Neuronal stem cell (in vitro differentiated cells): ENCODE measurements around the gene VWF.
"Not testable (repeated sequence)": the region's sequence is repeated elsewhere in the genome, so short reads cannot be mapped to it uniquely, and the experiment has no call there.

Experiments used
- DNase-seq: peaks from one replicate; pipeline ENCODE4 v3.0.0-alpha.2; 2013; ENCODE audit warnings: low spot score
- H2AFZ ChIP-seq: one replicate; pipeline ENCODE4 v1.6.1; 2013; ENCODE audit warnings: mild to moderate bottlenecking, low read length, inconsistent platforms
- H2AK5ac ChIP-seq: 2 replicates; pipeline ENCODE4 v1.6.1; 2013; ENCODE audit warnings: low read depth, mild to moderate bottlenecking, inconsistent platforms, low read length, moderate library complexity, mixed read lengths
- H2BK120ac ChIP-seq: 2 replicates; pipeline ENCODE4 v1.6.1; 2013; ENCODE audit warnings: low read depth, mild to moderate bottlenecking, inconsistent platforms, low read length, moderate library complexity, mixed read lengths
- H2BK12ac ChIP-seq: one replicate; pipeline ENCODE4 v1.6.1; 2013; ENCODE audit warnings: low read length, inconsistent platforms
- H2BK15ac ChIP-seq: 2 replicates; pipeline ENCODE4 v1.6.1; 2013; ENCODE audit warnings: mild to moderate bottlenecking, low read length, inconsistent platforms, mixed read lengths
- H2BK5ac ChIP-seq: one replicate; pipeline ENCODE4 v1.6.1; 2013; ENCODE audit warnings: inconsistent platforms, mild to moderate bottlenecking, low read length, moderate library complexity
- H3K14ac ChIP-seq: one replicate; pipeline ENCODE4 v1.6.1; 2013; ENCODE audit warnings: low read length, inconsistent platforms
- H3K18ac ChIP-seq: 2 replicates; pipeline ENCODE4 v1.6.1; 2013; ENCODE audit warnings: low read length, inconsistent platforms
- H3K23ac ChIP-seq: 2 replicates; pipeline ENCODE4 v1.6.1; 2013; ENCODE audit warnings: low read depth, mild to moderate bottlenecking, mixed read lengths, low read length, inconsistent platforms; ENCODE audit not compliant: poor library complexity
- H3K27ac ChIP-seq: replicated peaks from 3 replicates; pipeline ENCODE4 v1.5.1; 2013; ENCODE audit warnings: low read length, inconsistent platforms
- H3K27me3 ChIP-seq, 3 experiments: 2 replicates each; pipeline ENCODE4 v1.6.1; 2013; ENCODE audit warnings: low read length in 3 of 3, mild to moderate bottlenecking in 2 of 3, inconsistent platforms in 1 of 3, low read depth in 1 of 3, mixed read lengths in 1 of 3, moderate library complexity in 1 of 3; ENCODE audit not compliant: control insufficient read depth in 3 of 3, insufficient read depth in 3 of 3
- H3K36me3 ChIP-seq, 2 donors: replicated peaks in 1 of 2; 2 replicates each; pipeline ENCODE4 v1.6.1; 2013; ENCODE audit warnings: low read length in 2 of 2; ENCODE audit not compliant: control insufficient read depth in 2 of 2, insufficient read depth in 2 of 2
- H3K4ac ChIP-seq: 2 replicates; pipeline ENCODE4 v1.6.1; 2013; ENCODE audit warnings: inconsistent platforms, mild to moderate bottlenecking, low read length, moderate library complexity
- H3K4me1 ChIP-seq, 2 donors: 1 replicate in 1 of 2; 2 replicates in 1 of 2; pipeline ENCODE4 v1.6.1; 2013; ENCODE audit warnings: low read length in 2 of 2, low read depth in 1 of 2; ENCODE audit not compliant: control insufficient read depth in 2 of 2, insufficient read depth in 1 of 2
- H3K4me2 ChIP-seq: one replicate; pipeline ENCODE4 v1.6.1; 2013; ENCODE audit warnings: mild to moderate bottlenecking, low read length, inconsistent platforms; ENCODE audit not compliant: insufficient read depth, poor library complexity, severe bottlenecking
- H3K4me3 ChIP-seq, 2 donors: 2 replicates each; pipeline ENCODE4 v1.5.1; 2013; ENCODE audit warnings: low read length in 2 of 2, mild to moderate bottlenecking in 2 of 2, inconsistent platforms in 1 of 2, moderate library complexity in 1 of 2
- H3K79me1 ChIP-seq: one replicate; pipeline ENCODE4 v1.6.1; 2013; ENCODE audit warnings: low read depth, mild to moderate bottlenecking, inconsistent platforms, low read length, moderate library complexity
- H3K9ac ChIP-seq: one replicate; pipeline ENCODE4 v1.6.1; 2013; ENCODE audit warnings: mild to moderate bottlenecking, low read depth, low read length, inconsistent platforms; ENCODE audit not compliant: poor library complexity
- H3K9me3 ChIP-seq, 2 donors: replicated peaks in 1 of 2; 2 replicates each; pipeline versions ENCODE3 to v1.6.1; 2013; ENCODE audit warnings: low read length in 2 of 2, mild to moderate bottlenecking in 2 of 2, inconsistent platforms in 1 of 2, low read depth in 1 of 2, mixed read lengths in 1 of 2, moderate library complexity in 1 of 2; ENCODE audit not compliant: control insufficient read depth in 2 of 2, insufficient read depth in 1 of 2
- H4K8ac ChIP-seq: one replicate; pipeline ENCODE4 v1.6.1; 2013; ENCODE audit warnings: low read depth, mild to moderate bottlenecking, inconsistent platforms, low read length, moderate library complexity
- H4K91ac ChIP-seq: one replicate; pipeline ENCODE4 v1.6.1; 2013; ENCODE audit warnings: low read length, low read depth, mild to moderate bottlenecking, inconsistent platforms; ENCODE audit not compliant: poor library complexity
- WGBS, 2 donors: extraction: QIAGEN DNeasy Blood & Tissue Kit; methylation state at CpG; one replicate each; pipeline ENCODE4 v1.1.7; 2013; ENCODE audit warnings: missing lambda C conversion rate in 2 of 2, mixed read lengths in 1 of 2; ENCODE audit not compliant: insufficient read length in 2 of 2, insufficient replicate concordance in 1 of 2; ENCODE audit errors: extremely low coverage in 2 of 2; 5-methylcytosine and 5-hydroxymethylcytosine counted together

The VWF gene

GRCh38 chr12:6143303-6143675 is 18.8 kb upstream of the VWF start:
- Histone ChIP-seq H3K4ac (no peak overlapping the region), H3K36me3 (no peaks in the 10 kb centered on the region), H3K23ac (no peak overlapping the region), H3K18ac (no peak overlapping the region), H2BK15ac (no peak overlapping the region), H2BK120ac (no peak overlapping the region), H3K9me3 (no peaks in the 10 kb centered on the region), H3K27ac (no peak overlapping the region), H2BK5ac (no peak overlapping the region), H4K8ac (no peak overlapping the region), H3K9ac (no peak overlapping the region), H3K14ac (no peak overlapping the region), H3K79me1 (no peaks in the 10 kb centered on the region), H3K4me3 (no peak overlapping the region), H3K4me2 (no peak overlapping the region), H2BK12ac (no peak overlapping the region), H2AFZ (no peak overlapping the region), H3K27me3 (peaks cover 0 to 2% (median 0%) of the 10 kb centered on the region in 3 experiments), H2AK5ac (no peak overlapping the region), H4K91ac (no peak overlapping the region), H3K4me1 (peaks cover 2 to 6% of the 10 kb centered on the region in 2 donors)
- no CpG with 5 or more reads among the region's 4 CpGs for WGBS, 2 donors
- no peak for DNase-seq

GRCh38 chr12:6142368-6143302 is 18.2 kb upstream of the VWF start:
- H2BK5ac ChIP-seq, H3K4ac ChIP-seq, H4K91ac ChIP-seq, H3K14ac ChIP-seq, H3K9me3 ChIP-seq, H2AK5ac ChIP-seq, H3K79me1 ChIP-seq, H3K9ac ChIP-seq, H3K18ac ChIP-seq, DNase-seq, H3K27ac ChIP-seq, H3K27me3 ChIP-seq, H3K4me1 ChIP-seq, H4K8ac ChIP-seq, H2BK120ac ChIP-seq, H2BK15ac ChIP-seq, H3K36me3 ChIP-seq, H3K4me2 ChIP-seq, H2BK12ac ChIP-seq, H3K4me3 ChIP-seq, H3K23ac ChIP-seq: not testable (repeated sequence)
- H2AFZ ChIP-seq: peak overlapping the region; percentile 35
- WGBS, 2 donors: no CpG with 5 or more reads among the region's 35 CpGs

- not testable (repeated sequence) for H3K4ac ChIP-seq, H3K23ac ChIP-seq, H2BK5ac ChIP-seq, H3K14ac ChIP-seq, H3K27me3 ChIP-seq, H4K91ac ChIP-seq, H3K18ac ChIP-seq, H2BK12ac ChIP-seq, DNase-seq, H3K4me2 ChIP-seq, H3K9ac ChIP-seq, H3K36me3 ChIP-seq, H2BK120ac ChIP-seq, H3K79me1 ChIP-seq, H4K8ac ChIP-seq, H2AK5ac ChIP-seq, H3K9me3 ChIP-seq, H3K27ac ChIP-seq, H3K4me1 ChIP-seq, H2BK15ac ChIP-seq, H2AFZ ChIP-seq, H3K4me3 ChIP-seq
- no CpG with 5 or more reads among the region's 16 CpGs for WGBS, 2 donors
Measured at GRCh38 chr12:6141731-6142367, 17.4 kb upstream of the VWF start.
